ENCODE measurements around the gene SCN2A. TPM values are rescaled to one million over a fixed set of nuclear protein-coding genes. Genes with fewer than 3 reads are reported as not detected.

The SCN2A gene
- total RNA-seq, 1 experiment from 2014 or later, result 0.39 TPM

- POLR2A ChIA-PET, result no interaction called here
These were observed 171.1 kb downstream of the SCN2A start for GRCh38 chr2:165410276-165410675.

More at GRCh38 chr2:165410276-165410675, 171.1 kb downstream of the SCN2A start:
- Mint-ChIP-seq H3K27ac (no peak overlapping the region), H3K9me3 (peaks cover 5% of the 10 kb centered on the region), H3K4me3 (no peak overlapping the region), H3K4me1 (peaks cover 10% of the 10 kb centered on the region), H3K27me3 (ENCODE audit: low read depth) (no peaks in the 10 kb centered on the region), H3K36me3 (peaks cover 3% of the 10 kb centered on the region)
- CTCF ChIA-PET, result interaction anchor here (2.0 kb wide), 1 partner anchor 369 kb away, joined by 7 read pairs; no protein-coding TSS in a partner anchor
- TF ChIP-seq ZNF425 (CRISPR knock-in tag; conservative IDR thresholded peaks at IDR 0.05) (no peak), FOXK1 (CRISPR knock-in tag; IDR thresholded peaks at IDR 0.05) (no peak), SMAD3 (CRISPR knock-in tag; IDR thresholded peaks at IDR 0.05; ENCODE audit: borderline replicate concordance) (no peak), GTF2I (CRISPR knock-in tag; conservative IDR thresholded peaks at IDR 0.05) (no peak), E2F1 (CRISPR knock-in tag; IDR thresholded peaks at IDR 0.05) (no peak), PREB (CRISPR knock-in tag; IDR thresholded peaks at IDR 0.05; ENCODE audit: borderline replicate concordance) (no peak), ATF2 (CRISPR knock-in tag; IDR thresholded peaks at IDR 0.05; ENCODE audit: borderline replicate concordance, low read depth) (no peak), GABPB1 (CRISPR knock-in tag; IDR thresholded peaks at IDR 0.05) (no peak), ZNF263 (CRISPR knock-in tag; IDR thresholded peaks at IDR 0.05; ENCODE audit: low read depth) (no peak), IRF2 (CRISPR knock-in tag; IDR thresholded peaks at IDR 0.05; ENCODE audit: borderline replicate concordance, low read depth) (no peak), ZNF532 (CRISPR knock-in tag; IDR thresholded peaks at IDR 0.05; ENCODE audit: borderline replicate concordance) (no peak)
- TF ChIP-seq, protein P1, sequence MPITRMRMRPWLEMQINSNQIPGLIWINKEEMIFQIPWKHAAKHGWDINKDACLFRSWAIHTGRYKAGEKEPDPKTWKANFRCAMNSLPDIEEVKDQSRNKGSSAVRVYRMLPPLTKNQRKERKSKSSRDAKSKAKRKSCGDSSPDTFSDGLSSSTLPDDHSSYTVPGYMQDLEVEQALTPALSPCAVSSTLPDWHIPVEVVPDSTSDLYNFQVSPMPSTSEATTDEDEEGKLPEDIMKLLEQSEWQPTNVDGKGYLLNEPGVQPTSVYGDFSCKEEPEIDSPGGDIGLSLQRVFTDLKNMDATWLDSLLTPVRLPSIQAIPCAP (CRISPR knock-in tag; IDR thresholded peaks at IDR 0.05), result no peak
- TF ChIP-seq, protein P2, sequence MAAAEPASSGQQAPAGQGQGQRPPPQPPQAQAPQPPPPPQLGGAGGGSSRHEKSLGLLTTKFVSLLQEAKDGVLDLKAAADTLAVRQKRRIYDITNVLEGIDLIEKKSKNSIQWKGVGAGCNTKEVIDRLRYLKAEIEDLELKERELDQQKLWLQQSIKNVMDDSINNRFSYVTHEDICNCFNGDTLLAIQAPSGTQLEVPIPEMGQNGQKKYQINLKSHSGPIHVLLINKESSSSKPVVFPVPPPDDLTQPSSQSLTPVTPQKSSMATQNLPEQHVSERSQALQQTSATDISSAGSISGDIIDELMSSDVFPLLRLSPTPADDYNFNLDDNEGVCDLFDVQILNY (CRISPR knock-in tag; IDR thresholded peaks at IDR 0.05), result no peak
- TF ChIP-seq, protein P3, sequence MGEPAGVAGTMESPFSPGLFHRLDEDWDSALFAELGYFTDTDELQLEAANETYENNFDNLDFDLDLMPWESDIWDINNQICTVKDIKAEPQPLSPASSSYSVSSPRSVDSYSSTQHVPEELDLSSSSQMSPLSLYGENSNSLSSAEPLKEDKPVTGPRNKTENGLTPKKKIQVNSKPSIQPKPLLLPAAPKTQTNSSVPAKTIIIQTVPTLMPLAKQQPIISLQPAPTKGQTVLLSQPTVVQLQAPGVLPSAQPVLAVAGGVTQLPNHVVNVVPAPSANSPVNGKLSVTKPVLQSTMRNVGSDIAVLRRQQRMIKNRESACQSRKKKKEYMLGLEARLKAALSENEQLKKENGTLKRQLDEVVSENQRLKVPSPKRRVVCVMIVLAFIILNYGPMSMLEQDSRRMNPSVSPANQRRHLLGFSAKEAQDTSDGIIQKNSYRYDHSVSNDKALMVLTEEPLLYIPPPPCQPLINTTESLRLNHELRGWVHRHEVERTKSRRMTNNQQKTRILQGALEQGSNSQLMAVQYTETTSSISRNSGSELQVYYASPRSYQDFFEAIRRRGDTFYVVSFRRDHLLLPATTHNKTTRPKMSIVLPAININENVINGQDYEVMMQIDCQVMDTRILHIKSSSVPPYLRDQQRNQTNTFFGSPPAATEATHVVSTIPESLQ (CRISPR knock-in tag; IDR thresholded peaks at IDR 0.05), result no peak
- DNase-seq (ENCODE audit: low spot score) (no peak), ATAC-seq (no peak)

Measured in WTC11 (cell line).